ENCODE data around the gene CASD1. TPM values are rescaled to one million over a fixed set of nuclear protein-coding genes. Genes with fewer than 3 reads are reported as not detected.

CASD1 gene
- total RNA-seq, 4 donors from 2014 or later: 2.3 to 28.3 (median 10.8) TPM

- Histone ChIP-seq H3K27ac (no peak overlapping the region), H3K4me1 (no peaks in the 10 kb centered on the region), H3K4me3 (no peak overlapping the region), H3K9me3 (no peaks in the 10 kb centered on the region), H3K27me3 (no peaks in the 10 kb centered on the region), H3K36me3 (no peaks in the 10 kb centered on the region)
- TF ChIP-seq CTCF (IDR thresholded peaks at IDR 0.05): no peak
- TF ChIP-seq POLR2A (IDR thresholded peaks at IDR 0.05): no peak
- intact Hi-C loops (cut with DNase I): no loop called here
- no peak for DNase-seq
- WGBS, 2 donors: 95 to 97% methylated on average over 3 of the region's 3 CpGs
Observed at GRCh38 chr7:94600267-94600666, 90.7 kb downstream of the CASD1 start.

- intact Hi-C loops (cut with DNase I): no loop called here
- no peaks in the 10 kb centered on the region for H3K9me3 ChIP-seq
- 82 to 89% methylated on average over 1 of the region's 1 CpG for WGBS, 2 donors
- no peak for DNase-seq
- no peak for TF ChIP-seq POLR2A (IDR thresholded peaks at IDR 0.05)
- TF ChIP-seq CTCF (IDR thresholded peaks at IDR 0.05): no peak
- H3K4me1 ChIP-seq: no peaks in the 10 kb centered on the region
- H3K4me3 ChIP-seq: no peak overlapping the region
- H3K36me3 ChIP-seq: no peaks in the 10 kb centered on the region
- no peaks in the 10 kb centered on the region for H3K27me3 ChIP-seq
- H3K27ac ChIP-seq: no peak overlapping the region
Observed at GRCh38 chr7:94602181-94602580, 92.6 kb downstream of the CASD1 start.

- H3K4me1 ChIP-seq: no peaks in the 10 kb centered on the region
- H3K36me3 ChIP-seq: no peaks in the 10 kb centered on the region
- intact Hi-C loops (cut with DNase I): no loop called here
- H3K27me3 ChIP-seq: no peaks in the 10 kb centered on the region
- no peak overlapping the region for H3K4me3 ChIP-seq
- DNase-seq: no peak
- no peak overlapping the region for H3K27ac ChIP-seq
- 68 to 71% methylated on average over 1 of the region's 1 CpG for WGBS, 2 donors
- TF ChIP-seq CTCF (IDR thresholded peaks at IDR 0.05): no peak
- TF ChIP-seq POLR2A (IDR thresholded peaks at IDR 0.05): no peak
- H3K9me3 ChIP-seq: no peaks in the 10 kb centered on the region
Observed at GRCh38 chr7:94605031-94605430, 95.4 kb downstream of the CASD1 start.

Small RNA genes within 50 kb of the gene (small RNA-seq; reads per million reads assigned to genes)
- gene RNU6-1328P: 0 reads per million in 4 donors

Other genes with a start within 250 kb of the CASD1 start
- 100 to 1,000 TPM in 1 of 4 donors, 10 to 100 TPM in 3; 18.8 to 129 (median 44.3) TPM for gene COL1A2, start 114.9 kb upstream of the CASD1 start, total RNA-seq
- 10 to 100 TPM in 2 of 4 donors, 1 to 10 TPM in 1, under 1 TPM in 1; 0.38 to 44.8 (median 13.2) TPM for gene SGCE, start 146.3 kb downstream of the CASD1 start, total RNA-seq

All from esophagus squamous epithelium (tissue), 5 donors.